K562 (cell line): Measurements from ENCODE around the gene CD96. TPM values are rescaled to one million over a fixed set of nuclear protein-coding genes. Genes with fewer than 3 reads are reported as not detected.

Experiments
- ATAC-seq: fragments of 200-7000 bp; cut with Tn5 transposase; 3 replicates; pipeline ENCODE4 v1.9.1; 2020; ENCODE audit warnings: moderate library complexity
- BruUV-seq: library from RNA; stranded (reverse); fragments of 400-500 nt; replicated peaks from 2 replicates; lab custom pipeline; 2021; lab: Mats Ljungman, UMichigan
- CTCF ChIA-PET: fragments of 300-600 bp; formaldehyde crosslinking; extraction: SDS; loops from one replicate; lab custom pipeline; 2021; ENCODE audit warnings: low intra/inter-chr PET ratio; lab: Yijun Ruan, JAX
- POLR2A ChIA-PET: fragments of 300-600, 350-650 bp; sonication (Branson Sonifier 250); formaldehyde crosslinking; extraction: SDS; loops from one replicate; lab custom pipeline; 2021; ENCODE audit warnings: antibody characterized with exemption, inconsistent platforms; lab: Yijun Ruan, JAX
- DNase-seq, 4 experiments: peaks; one replicate each; pipeline versions ENCODE4 v3.0.0 to v3.0.0-alpha.2; 2011 to 2018; ENCODE audit warnings: low spot score in 3 of 4, mixed read lengths in 3 of 4; ENCODE audit errors: extremely low read depth in 1 of 4
- FAIRE-seq: peaks from 2 replicates; lab custom pipeline; 2011; peaks lifted over from hg19 to GRCh38; lab: Jason Lieb, UNC
- H2AFZ ChIP-seq: 2 replicates; pipeline ENCODE4 v1.6.0; 2011; ENCODE audit warnings: low read depth, low read length, control low read depth, inconsistent platforms
- H3K27ac ChIP-seq: fragments of 200-600 bp; 3 replicates; pipeline ENCODE4 v1.8.0; 2011; ENCODE audit warnings: low read depth, mild to moderate bottlenecking, control low read depth, inconsistent platforms, low read length, moderate library complexity, mixed read lengths; ENCODE audit errors: extremely low read depth
- H3K27me3 ChIP-seq, 2 experiments: fragments of 300-600 bp in 1 of 2; 2 replicates in 1 of 2; 3 replicates in 1 of 2; pipeline versions ENCODE4 v1.6.0 to v1.8.0; 2011; ENCODE audit warnings: inconsistent platforms in 2 of 2, low read length in 2 of 2, mild to moderate bottlenecking in 1 of 2, mixed read lengths in 1 of 2, moderate library complexity in 1 of 2; ENCODE audit not compliant: control insufficient read depth in 2 of 2, insufficient read depth in 2 of 2
- H3K36me3 ChIP-seq: fragments of 300-600 bp; 3 replicates; pipeline ENCODE4 v1.8.0; 2011; ENCODE audit warnings: mild to moderate bottlenecking, low read length, inconsistent platforms; ENCODE audit not compliant: control insufficient read depth, insufficient read depth
- H3K4me1 ChIP-seq, 2 experiments: fragments of 200-600 bp in 1 of 2; replicated peaks in 1 of 2; 2 replicates in 1 of 2; 3 replicates in 1 of 2; pipeline versions ENCODE4 v1.5.1 to v1.8.0; 2011; ENCODE audit warnings: inconsistent platforms in 2 of 2, low read length in 2 of 2, mild to moderate bottlenecking in 1 of 2, mixed read lengths in 1 of 2, moderate library complexity in 1 of 2; ENCODE audit not compliant: control insufficient read depth in 2 of 2, insufficient read depth in 2 of 2
- H3K4me2 ChIP-seq: 2 replicates; pipeline ENCODE4 v1.6.1; 2011; ENCODE audit warnings: low read length, control low read depth, inconsistent platforms, mixed read lengths; ENCODE audit not compliant: insufficient read depth
- H3K4me3 ChIP-seq: fragments of 200-600 bp; sonication (generic), shearing (Covaris generic); 2 replicates; pipeline ENCODE4 v1.5.1; 2016; ENCODE audit warnings: control low read depth, inconsistent platforms
- H3K79me2 ChIP-seq: fragments of 200-600 bp; 3 replicates; pipeline ENCODE4 v1.8.0; 2011; ENCODE audit warnings: low read length, inconsistent platforms; ENCODE audit not compliant: control insufficient read depth, insufficient read depth
- H3K9ac ChIP-seq, 2 experiments: 2 replicates each; pipeline versions ENCODE4 v1.6.0 to v1.6.1; 2011; ENCODE audit warnings: low read depth in 2 of 2, low read length in 2 of 2, control low read depth in 1 of 2, inconsistent platforms in 1 of 2, mild to moderate bottlenecking in 1 of 2, mixed read lengths in 1 of 2; ENCODE audit not compliant: insufficient read depth in 1 of 2
- H3K9me1 ChIP-seq: one replicate; pipeline ENCODE4 v1.6.0; 2011; ENCODE audit warnings: inconsistent platforms, mild to moderate bottlenecking, low read length, moderate library complexity; ENCODE audit not compliant: control insufficient read depth, insufficient read depth
- H3K9me3 ChIP-seq: replicated peaks from 2 replicates; pipeline ENCODE4 v1.5.1; 2011; ENCODE audit warnings: low read depth, low read length, inconsistent platforms; ENCODE audit not compliant: control insufficient read depth, insufficient read depth
- H4K20me1 ChIP-seq: replicated peaks from 2 replicates; pipeline ENCODE4 v1.6.1; 2011; ENCODE audit warnings: low read length, inconsistent platforms, mixed read lengths; ENCODE audit not compliant: control insufficient read depth, insufficient read depth
- ARID3B ChIP-seq: fragments of 250-450 bp; sonication (Bioruptor Pico); IDR thresholded peaks from 2 replicates; pipeline ENCODE4 v1.4.0; 2020; ENCODE audit warnings: borderline replicate concordance
- CEBPB ChIP-seq: fragments of 450-650 bp; IDR thresholded peaks from 2 replicates; pipeline ENCODE4 v1.6.1; 2016; ENCODE audit warnings: missing genetic modification characterization, missing compliant biosample characterization
- DLX4 ChIP-seq: fragments of 250-450 bp; sonication (Bioruptor Pico); IDR thresholded peaks from 2 replicates; pipeline ENCODE4 v1.6.1; 2021; ENCODE audit warnings: mild to moderate bottlenecking
- ELF4 ChIP-seq: fragments of 450-650 bp; formaldehyde crosslinking; IDR thresholded peaks from 2 replicates; pipeline ENCODE4 v1.4.0; 2022; ENCODE audit warnings: missing genetic modification characterization
- HNRNPK ChIP-seq: fragments of 200-400 bp; formaldehyde crosslinking; IDR thresholded peaks from one replicate; pipeline ENCODE4 v1.6.1; 2018; ENCODE audit warnings: mild to moderate bottlenecking, low read depth, low read length; ENCODE audit not compliant: poor library complexity, severe bottlenecking
- JUN ChIP-seq, 2 experiments: sonication (generic) in 1 of 2; formaldehyde crosslinking in 1 of 2; IDR thresholded peaks; 2 replicates each; pipeline versions ENCODE4 v1.6.1 to v1.8.0; 2012 to 2022; ENCODE audit warnings: borderline replicate concordance in 2 of 2, mild to moderate bottlenecking in 2 of 2, improper control_type of control experiment in 1 of 2, low read depth in 1 of 2, low read length in 1 of 2, missing genetic modification reagents in 1 of 2
- KHSRP ChIP-seq: fragments of 450-650 bp; IDR thresholded peaks from 2 replicates; pipeline ENCODE4 v1.6.1; 2017
- MEF2A ChIP-seq: IDR thresholded peaks from 2 replicates; pipeline ENCODE4 v1.6.1; 2011; ENCODE audit warnings: low read depth, mild to moderate bottlenecking, low read length, moderate library complexity; ENCODE audit not compliant: control insufficient read depth
- MIER1 ChIP-seq: fragments of 450-650 bp; IDR thresholded peaks from 2 replicates; pipeline ENCODE4 v1.6.1; 2016; ENCODE audit warnings: antibody characterized with exemption, mild to moderate bottlenecking, low read depth
- SRF ChIP-seq, 2 experiments: fragments of 250-450, 450-650 bp in 1 of 2; sonication (Bioruptor Pico) in 1 of 2; sonication (generic) in 1 of 2; formaldehyde crosslinking; IDR thresholded peaks; 2 replicates each; pipeline versions ENCODE4 v1.5.0 to v1.5.1; 2020 to 2022; ENCODE audit warnings: mild to moderate bottlenecking in 1 of 2, missing genetic modification reagents in 1 of 2
- USF2 ChIP-seq: sonication (generic); formaldehyde crosslinking; IDR thresholded peaks from 2 replicates; pipeline ENCODE4 v1.5.0; 2020; ENCODE audit warnings: missing genetic modification reagents
- ZBED1 ChIP-seq: IDR thresholded peaks from 2 replicates; pipeline ENCODE4 v1.6.1; 2014
- ZNF583 ChIP-seq: fragments of 250-450 bp; sonication (Bioruptor Pico); IDR thresholded peaks from 2 replicates; pipeline ENCODE4 v1.4.0; 2020
- WGBS: fragments of 100-300 bp; shearing (Covaris generic); methylation state at CpG from one replicate; pipeline ENCODE4 v1.1.6; 2016; ENCODE audit warnings: low coverage, mixed read lengths; ENCODE audit not compliant: insufficient coverage; ENCODE audit errors: missing lambda C conversion rate; 5-methylcytosine and 5-hydroxymethylcytosine counted together
- in situ Hi-C: fragments of 300-500 bp; cut with MboI; formaldehyde crosslinking; loops from 4 replicates; pipeline ENCODE4 v1.15.0; 2018; ENCODE audit warnings: inconsistent platforms, mixed read lengths
- intact Hi-C: fragments of 100-400 bp; cut with micrococcal nuclease; formaldehyde crosslinking; loops from 2 replicates; pipeline ENCODE4 v1.14.2; 2022
- polyA plus RNA-seq, 8 experiments: library from polyadenylated mRNA; depleted of rRNA in 4 of 8; stranded (reverse) in 5 of 8; unstranded in 3 of 8; fragments of >200 nt; fragmentation: Nextera tagmentation in 2 of 8; fragmentation: Illumina TruSeq in 1 of 8; extraction: Ambion mirVana in 2 of 8; extraction: Trizol in 1 of 8; gene quantifications; 2 replicates each; pipeline versions ENCODE4 v1.2.1 to v1.2.3, GENCODE V29; 2011 to 2014; ENCODE audit warnings: inconsistent platforms in 1 of 8, missing spikeins in 1 of 8
- total RNA-seq, 7 experiments: library from RNA; depleted of rRNA in 6 of 7; stranded (reverse); fragments of >200 nt in 6 of 7; fragmentation: Illumina TruSeq in 2 of 7; extraction: Trizol in 2 of 7; gene quantifications; 2 replicates each; pipeline versions ENCODE4 v1.2.1 to v1.2.3, GENCODE V29; 2011 to 2021; ENCODE audit warnings: low replicate concordance in 1 of 7
- TF ChIP-seq, protein P1 (sequence below): fragments of 450-650 bp; formaldehyde crosslinking; IDR thresholded peaks from 2 replicates; pipeline ENCODE4 v1.4.0; 2022; ENCODE audit warnings: mild to moderate bottlenecking, moderate library complexity
- TF ChIP-seq, protein P2 (sequence below): fragments of 250-450 bp; sonication (Bioruptor Pico); IDR thresholded peaks from 2 replicates; pipeline ENCODE4 v1.4.0; 2020
- TF ChIP-seq, protein P3 (sequence below): fragments of 250-450 bp; sonication (Bioruptor Pico); IDR thresholded peaks from 2 replicates; pipeline ENCODE4 v1.5.0; 2021; ENCODE audit warnings: mild to moderate bottlenecking, borderline replicate concordance

The CD96 gene
- total and polyA plus RNA-seq, 9 of the 15 experiments (the other 6 are each of a cell fraction or from before 2014, with no cell fraction given), result 0.32 to 5.7 (median 1.2) TPM

- H3K9ac ChIP-seq, result no peak overlapping the region
- in situ Hi-C loops, result no loop called here
- DNase-seq (no peak), FAIRE-seq (no peak), ATAC-seq (no peak)
- CTCF ChIA-PET, result no interaction called here
- H3K27ac ChIP-seq, result no peak overlapping the region
- H4K20me1 ChIP-seq, result no peaks in the 10 kb centered on the region
- no peaks in the 10 kb centered on the region for H3K27me3 ChIP-seq
- WGBS, result 0% methylated on average over 4 of the region's 4 CpGs
- no peaks in the 10 kb centered on the region for H3K9me3 ChIP-seq
- H3K36me3 ChIP-seq, result no peaks in the 10 kb centered on the region
- H3K9me1 ChIP-seq, result no peaks in the 10 kb centered on the region
- BruUV-seq, result no TSS peak
- no peak overlapping the region for H3K4me3 ChIP-seq
- H3K79me2 ChIP-seq, result no peaks in the 10 kb centered on the region
- POLR2A ChIA-PET, result no interaction called here
- H3K4me2 ChIP-seq, result no peak overlapping the region
- no peaks in the 10 kb centered on the region for H3K4me1 ChIP-seq
- intact Hi-C loops, result no loop called here
- no peak overlapping the region for H2AFZ ChIP-seq
- no peak for TF ChIP-seq MIER1
- TF ChIP-seq KHSRP, result no peak
- TF ChIP-seq SRF (CRISPR knock-in tag; IDR thresholded peaks at IDR 0.05), result no peak
- TF ChIP-seq ELF4 (CRISPR knock-in tag), result no peak
- no peak for TF ChIP-seq JUN (IDR thresholded peaks at IDR 0.05; ENCODE audit: borderline replicate concordance, low read depth, low read length)
- TF ChIP-seq JUN (CRISPR knock-in tag; IDR thresholded peaks at IDR 0.05; ENCODE audit: borderline replicate concordance), result no peak
- TF ChIP-seq USF2, result no peak
- no peak for TF ChIP-seq ARID3B (CRISPR knock-in tag)
- no peak for TF ChIP-seq ZNF583
- TF ChIP-seq, protein P1, sequence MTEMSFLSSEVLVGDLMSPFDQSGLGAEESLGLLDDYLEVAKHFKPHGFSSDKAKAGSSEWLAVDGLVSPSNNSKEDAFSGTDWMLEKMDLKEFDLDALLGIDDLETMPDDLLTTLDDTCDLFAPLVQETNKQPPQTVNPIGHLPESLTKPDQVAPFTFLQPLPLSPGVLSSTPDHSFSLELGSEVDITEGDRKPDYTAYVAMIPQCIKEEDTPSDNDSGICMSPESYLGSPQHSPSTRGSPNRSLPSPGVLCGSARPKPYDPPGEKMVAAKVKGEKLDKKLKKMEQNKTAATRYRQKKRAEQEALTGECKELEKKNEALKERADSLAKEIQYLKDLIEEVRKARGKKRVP (CRISPR knock-in tag), result no peak
- no peak for TF ChIP-seq ZBED1
- no peak for TF ChIP-seq DLX4 (CRISPR knock-in tag)
- TF ChIP-seq HNRNPK, result no peak
- no peak for TF ChIP-seq CEBPB (tag)
- TF ChIP-seq, protein P2, sequence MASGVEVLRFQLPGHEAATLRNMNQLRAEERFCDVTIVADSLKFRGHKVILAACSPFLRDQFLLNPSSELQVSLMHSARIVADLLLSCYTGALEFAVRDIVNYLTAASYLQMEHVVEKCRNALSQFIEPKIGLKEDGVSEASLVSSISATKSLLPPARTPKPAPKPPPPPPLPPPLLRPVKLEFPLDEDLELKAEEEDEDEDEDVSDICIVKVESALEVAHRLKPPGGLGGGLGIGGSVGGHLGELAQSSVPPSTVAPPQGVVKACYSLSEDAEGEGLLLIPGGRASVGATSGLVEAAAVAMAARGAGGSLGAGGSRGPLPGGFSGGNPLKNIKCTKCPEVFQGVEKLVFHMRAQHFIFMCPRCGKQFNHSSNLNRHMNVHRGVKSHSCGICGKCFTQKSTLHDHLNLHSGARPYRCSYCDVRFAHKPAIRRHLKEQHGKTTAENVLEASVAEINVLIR (CRISPR knock-in tag), result no peak
- TF ChIP-seq, protein P3, sequence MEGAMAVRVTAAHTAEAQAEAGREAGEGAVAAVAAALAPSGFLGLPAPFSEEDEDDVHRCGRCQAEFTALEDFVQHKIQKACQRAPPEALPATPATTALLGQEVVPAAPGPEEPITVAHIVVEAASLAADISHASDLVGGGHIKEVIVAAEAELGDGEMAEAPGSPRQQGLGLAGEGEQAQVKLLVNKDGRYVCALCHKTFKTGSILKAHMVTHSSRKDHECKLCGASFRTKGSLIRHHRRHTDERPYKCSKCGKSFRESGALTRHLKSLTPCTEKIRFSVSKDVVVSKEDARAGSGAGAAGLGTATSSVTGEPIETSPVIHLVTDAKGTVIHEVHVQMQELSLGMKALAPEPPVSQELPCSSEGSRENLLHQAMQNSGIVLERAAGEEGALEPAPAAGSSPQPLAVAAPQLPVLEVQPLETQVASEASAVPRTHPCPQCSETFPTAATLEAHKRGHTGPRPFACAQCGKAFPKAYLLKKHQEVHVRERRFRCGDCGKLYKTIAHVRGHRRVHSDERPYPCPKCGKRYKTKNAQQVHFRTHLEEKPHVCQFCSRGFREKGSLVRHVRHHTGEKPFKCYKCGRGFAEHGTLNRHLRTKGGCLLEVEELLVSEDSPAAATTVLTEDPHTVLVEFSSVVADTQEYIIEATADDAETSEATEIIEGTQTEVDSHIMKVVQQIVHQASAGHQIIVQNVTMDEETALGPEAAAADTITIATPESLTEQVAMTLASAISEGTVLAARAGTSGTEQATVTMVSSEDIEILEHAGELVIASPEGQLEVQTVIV (CRISPR knock-in tag), result no peak
- TF ChIP-seq MEF2A, result no peak
Measured at GRCh38 chr3:111534701-111535100, 7.3 kb upstream of the CD96 start.
